GM19468 (cell line): Measurements from ENCODE around the gene ZNF74.
"Not testable (repeated sequence)": the region's sequence is repeated elsewhere in the genome, so short reads cannot be mapped to it uniquely, and the experiment has no call there.

ENCODE experiments used
- ATAC-seq: cut with Tn5 transposase; IDR thresholded peaks from one replicate; pipeline ENCODE4 v1.9.1; 2021; ENCODE audit warnings: mild to moderate bottlenecking, moderate library complexity, moderate number of reproducible peaks; ENCODE audit not compliant: unreplicated experiment; ENCODE audit errors: extremely low read depth

Gene ZNF74

DNA sequence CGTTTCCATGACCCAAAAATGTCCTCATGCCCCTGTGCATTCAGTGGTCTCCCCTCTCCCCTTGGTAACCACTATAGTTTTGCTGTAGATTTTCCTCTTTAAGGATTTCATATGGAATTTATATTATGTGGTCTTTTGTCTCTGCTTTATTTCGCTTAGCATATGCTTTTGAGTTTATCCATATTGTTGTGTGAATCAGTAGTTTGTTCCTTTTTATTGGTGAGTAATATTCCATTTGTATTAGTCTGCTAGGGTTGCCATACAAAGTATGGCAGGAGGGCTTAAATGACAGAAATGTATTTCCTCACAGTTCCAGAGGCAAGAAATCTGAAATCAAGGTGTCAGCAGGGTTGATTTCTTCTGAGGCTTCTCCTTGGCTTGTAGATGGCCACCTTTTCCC lies 3.5 kb downstream of the ZNF74 start:
- no peak for ATAC-seq

DNA sequence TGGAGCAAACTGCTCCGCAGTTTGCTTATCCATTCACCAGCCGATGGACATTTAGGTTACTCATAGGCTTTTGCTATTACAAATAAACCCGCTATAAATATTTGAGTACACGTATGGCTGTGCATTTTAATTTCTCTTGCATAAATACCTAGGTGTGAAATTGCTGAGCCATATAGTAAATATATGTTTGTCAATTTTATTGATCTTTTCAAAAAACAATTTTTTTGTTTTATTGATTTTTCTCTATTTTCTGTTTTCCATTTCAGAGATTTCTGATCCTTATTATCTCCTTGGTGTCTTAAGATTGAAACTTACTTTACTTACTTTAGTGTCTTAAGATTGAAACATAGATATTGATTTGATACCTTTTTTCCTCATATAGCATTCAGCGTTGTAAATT lies 4.5 kb downstream of the ZNF74 start:
- ATAC-seq = no peak

DNA sequence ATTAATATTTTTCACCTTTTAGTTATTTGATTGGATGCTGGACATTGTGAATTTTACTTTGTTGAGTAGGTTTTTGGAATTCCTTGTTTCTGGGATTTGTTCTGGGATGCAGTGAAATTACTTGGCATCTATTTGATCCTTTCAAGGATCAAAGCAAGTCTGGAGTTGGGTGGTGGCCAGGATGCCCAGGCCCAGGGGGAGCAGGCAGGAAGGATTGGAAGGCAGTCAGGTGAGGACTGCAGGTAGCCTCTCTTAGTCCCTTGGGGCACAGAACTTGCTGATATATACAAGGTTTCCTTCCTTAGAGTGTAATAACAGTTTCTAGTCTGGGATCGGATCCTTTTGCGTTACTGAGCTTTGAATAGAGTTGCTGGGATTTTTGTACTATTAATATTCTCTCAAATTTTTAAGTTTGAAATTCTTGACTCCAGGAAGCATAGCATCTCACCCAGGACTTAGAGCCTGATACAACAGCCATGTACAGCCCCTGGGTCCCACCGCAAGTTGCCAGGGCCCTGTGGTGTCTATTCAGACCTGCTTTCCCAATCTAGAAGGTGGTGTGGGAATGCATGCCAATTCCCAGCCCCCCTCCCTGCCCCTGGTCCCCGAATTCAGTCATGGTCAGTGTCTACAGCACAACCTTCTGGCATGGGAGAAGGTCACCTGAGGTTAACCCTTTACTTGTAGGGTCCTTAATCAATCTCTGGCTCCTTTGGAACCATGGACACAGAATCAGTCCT lies 6.1 kb downstream of the ZNF74 start:
- ATAC-seq = no peak

DNA sequence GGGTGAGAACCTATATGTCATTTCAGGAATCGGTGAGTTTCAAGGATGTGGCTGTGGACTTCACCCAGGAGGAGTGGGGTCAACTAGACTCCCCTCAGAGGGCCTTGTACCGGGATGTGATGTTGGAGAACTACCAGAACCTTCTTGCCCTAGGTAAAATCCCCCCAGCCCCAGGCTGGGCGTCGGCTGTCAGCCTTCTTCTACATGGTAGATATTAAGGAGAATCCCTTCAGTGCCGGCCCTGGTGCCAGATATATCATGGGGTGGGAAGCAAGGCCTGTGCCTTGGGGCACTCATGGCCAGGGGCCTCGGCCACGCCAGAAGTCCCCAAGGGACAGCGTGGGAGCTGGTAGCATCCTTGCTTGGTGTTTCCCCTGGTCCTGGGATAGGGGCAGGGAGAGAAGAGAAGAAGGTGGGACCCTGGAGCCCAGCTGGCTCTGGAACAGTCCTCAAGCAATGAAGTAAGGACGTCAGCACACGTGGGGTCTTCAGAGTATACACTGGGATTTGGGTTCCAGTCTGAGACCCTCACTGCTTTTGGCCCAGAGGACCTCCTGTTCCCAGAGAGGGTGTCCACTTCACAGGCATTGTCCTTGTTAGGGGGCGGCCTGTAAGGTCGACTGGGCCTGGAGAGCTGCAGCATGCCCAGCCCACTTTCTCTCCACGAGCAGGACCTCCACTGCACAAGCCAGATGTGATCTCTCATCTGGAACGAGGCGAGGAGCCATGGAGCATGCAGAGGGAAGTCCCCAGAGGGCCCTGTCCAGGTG lies 6.8 kb downstream of the ZNF74 start:
- ATAC-seq = no peak

DNA sequence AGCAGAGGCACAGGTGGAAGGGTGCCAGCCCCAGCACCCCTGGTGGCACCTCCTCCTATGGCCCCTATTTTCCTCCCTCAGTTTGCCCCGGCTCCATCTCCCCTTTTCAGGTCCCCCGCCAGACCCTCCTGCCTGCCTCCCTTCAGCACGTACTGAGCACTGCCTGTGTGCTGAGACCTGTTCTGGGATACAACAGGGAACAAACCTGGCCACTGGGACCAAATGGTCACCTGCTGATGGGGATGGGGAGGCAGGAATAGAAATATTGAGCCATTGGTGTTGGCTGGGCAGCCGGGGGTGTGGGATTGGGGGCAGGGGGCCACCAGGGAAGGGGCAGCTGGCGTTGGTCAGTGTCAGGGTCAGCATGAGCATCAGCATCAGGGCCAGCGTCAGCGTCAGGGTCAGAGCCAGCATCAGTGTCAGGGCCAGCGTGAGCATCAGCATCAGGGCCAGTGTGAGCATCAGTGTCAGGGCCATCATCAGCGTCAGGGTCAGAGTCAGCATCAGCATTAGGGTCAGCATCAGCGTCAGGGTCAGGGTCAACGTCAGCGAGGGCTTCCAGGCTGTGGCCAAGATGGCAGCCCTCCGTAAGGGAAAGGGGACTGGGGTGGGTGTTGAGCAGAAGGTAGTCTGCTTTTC lies 7.5 kb downstream of the ZNF74 start:
- no peak for ATAC-seq

DNA sequence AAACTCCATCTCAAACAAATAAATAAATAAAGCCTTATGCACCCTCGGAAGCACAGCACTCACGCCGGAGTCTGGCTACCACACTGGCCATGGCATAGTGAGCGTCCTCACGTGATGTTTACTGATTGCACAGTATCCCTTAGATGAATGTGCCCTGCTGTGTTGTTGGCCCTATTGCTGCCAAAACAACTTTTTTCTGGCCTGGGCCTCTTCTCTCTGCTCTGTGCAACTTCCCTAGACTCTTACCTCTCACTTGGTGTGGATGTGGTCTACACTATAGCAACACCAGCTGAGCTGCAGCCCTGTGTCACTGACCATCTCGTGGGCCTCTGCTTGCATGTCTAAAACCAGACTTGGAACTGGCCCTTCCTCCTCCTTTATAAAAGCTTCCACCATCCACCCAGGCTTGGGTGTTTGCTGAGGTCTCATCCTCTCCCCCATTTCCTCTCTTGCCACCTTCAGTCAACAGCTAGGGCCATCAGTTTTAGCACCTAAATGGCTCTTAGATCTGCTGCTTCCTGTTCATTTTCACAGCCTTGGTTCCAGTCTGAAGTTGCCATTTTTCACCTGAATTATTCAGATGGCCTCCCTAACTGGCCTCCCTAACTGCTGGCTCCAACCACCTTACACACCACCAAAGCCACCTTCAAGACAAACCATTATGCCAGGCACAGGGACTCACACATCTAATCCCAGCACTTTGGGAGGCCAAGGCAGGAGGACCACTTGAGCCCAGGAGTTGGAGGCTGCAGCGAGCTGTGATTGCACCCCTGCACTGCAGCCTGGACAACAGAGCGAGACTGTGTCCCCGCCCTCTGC lies 9.2 kb downstream of the ZNF74 start:
- ATAC-seq = no peak

DNA sequence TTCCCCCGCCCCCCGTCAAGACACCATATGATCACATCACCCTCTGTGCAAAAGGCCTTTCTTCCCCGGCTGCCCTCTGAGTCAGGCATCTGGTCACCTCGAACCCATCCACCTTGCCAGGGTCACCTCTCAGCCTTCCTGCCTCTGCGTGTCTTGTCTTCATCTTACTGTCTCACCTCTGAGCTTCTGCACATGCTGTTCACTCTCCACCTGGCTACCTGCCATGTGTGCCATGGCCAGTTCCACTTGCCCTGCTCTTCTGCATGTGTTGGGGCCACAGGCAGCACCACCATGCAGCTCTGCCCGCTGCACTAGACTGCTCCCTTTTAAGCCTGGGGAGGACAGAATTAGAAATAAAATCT lies 9.8 kb downstream of the ZNF74 start:
- ATAC-seq = no peak

DNA sequence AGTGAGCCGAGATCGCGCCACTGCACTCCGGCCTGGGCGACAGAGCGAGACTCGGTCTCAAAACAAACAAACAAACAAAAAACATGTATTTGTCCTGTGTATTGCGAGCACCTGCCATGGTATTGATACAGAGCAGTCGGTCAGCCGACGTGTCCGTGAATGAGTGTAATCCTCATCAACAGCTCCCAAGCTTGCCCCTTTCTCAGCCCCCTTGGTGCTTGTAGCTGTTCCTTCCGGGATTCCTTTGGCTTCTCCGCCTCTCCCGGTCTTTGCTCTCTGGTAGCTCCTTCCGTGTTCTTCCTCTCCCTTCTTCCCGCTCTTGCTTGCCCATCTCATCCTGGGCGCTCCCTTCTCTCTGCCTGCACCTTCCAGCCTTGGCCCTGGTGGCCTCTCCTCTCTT lies 10.9 kb downstream of the ZNF74 start:
- no peak for ATAC-seq

DNA sequence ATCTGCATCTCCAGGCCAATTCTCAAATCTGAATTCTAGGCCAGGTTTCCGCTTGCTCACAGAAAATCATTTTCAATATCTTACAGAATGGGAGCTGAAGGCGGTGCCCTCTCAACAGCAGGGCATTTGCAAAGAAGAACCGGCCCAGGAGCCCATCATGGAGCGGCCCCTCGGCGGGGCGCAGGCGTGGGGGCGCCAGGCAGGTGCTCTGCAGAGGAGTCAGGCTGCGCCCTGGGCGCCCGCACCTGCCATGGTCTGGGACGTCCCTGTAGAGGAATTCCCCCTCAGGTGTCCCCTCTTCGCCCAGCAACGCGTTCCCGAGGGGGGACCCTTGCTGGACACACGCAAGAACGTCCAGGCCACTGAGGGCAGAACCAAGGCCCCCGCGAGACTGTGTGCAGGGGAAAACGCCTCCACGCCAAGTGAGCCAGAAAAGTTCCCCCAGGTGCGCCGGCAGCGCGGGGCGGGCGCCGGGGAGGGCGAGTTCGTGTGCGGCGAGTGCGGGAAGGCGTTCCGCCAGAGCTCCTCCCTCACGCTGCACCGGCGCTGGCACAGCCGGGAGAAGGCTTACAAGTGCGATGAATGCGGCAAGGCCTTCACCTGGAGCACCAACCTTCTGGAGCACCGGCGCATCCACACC lies 11.5 kb downstream of the ZNF74 start:
- ATAC-seq = no peak

DNA sequence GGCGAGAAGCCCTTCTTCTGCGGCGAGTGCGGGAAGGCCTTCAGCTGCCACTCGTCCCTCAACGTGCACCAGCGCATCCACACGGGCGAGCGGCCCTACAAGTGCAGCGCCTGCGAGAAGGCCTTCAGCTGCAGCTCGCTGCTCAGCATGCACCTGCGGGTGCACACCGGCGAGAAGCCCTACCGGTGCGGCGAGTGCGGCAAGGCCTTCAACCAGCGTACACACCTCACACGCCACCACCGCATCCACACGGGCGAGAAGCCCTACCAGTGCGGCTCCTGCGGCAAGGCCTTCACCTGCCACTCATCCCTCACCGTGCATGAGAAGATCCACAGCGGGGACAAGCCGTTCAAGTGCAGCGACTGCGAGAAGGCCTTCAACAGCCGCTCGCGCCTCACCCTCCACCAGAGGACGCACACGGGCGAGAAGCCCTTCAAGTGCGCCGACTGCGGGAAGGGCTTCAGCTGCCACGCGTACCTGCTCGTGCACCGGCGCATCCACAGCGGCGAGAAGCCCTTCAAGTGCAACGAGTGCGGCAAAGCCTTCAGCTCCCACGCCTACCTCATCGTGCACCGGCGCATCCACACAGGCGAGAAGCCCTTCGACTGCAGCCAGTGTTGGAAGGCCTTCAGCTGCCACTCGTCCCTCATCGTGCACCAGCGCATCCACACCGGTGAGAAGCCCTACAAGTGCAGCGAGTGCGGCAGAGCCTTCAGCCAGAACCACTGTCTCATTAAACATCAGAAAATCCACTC lies 12.2 kb downstream of the ZNF74 start:
- no peak for ATAC-seq

DNA sequence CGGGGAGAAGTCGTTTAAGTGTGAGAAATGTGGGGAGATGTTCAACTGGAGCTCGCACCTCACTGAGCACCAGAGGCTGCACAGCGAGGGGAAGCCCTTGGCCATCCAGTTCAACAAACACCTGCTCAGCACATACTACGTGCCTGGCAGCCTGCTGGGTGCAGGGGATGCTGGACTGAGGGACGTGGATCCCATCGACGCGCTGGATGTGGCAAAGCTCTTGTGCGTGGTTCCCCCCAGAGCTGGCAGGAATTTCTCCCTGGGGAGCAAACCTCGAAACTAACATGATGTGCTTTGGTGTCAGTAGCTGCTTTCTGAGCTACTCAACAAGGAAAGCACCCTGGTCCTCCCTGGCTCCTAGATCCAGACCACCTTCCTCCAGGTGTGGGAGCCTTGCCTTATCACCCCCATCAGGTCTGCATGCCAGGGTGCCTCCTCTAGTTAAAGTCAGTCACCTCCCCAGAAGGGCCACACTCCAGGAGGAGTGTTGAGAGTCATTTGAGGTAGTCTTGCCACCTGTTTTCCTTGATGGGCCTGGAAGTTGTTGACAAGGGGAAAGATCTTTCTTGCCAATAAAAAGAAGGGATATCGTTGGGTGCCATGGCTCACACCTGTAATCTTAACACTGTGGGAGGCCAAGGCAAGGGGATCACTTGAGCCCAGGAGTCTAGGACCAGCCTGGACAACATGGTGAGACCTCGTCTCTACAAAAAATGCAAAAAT lies 12.9 kb downstream of the ZNF74 start:
- no peak for ATAC-seq

DNA sequence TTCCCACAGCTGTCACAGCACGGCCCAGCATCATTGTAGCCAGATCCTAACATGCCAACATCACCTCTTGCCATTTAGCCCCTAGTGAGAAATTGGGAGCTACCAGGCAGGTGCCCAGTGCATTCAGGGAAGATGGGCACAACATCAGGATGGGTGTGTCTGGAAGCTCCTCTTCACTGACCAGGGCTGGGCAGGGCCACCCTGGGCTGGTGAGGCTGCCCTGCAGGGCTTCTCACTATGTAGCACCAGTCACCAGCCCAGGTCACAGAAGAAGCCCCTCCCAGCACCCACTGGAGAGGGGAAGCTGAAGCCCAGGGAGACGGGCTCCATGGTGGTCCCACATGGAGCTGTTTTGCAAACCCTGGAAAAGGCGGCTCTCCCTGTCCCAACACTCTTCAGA lies 13.9 kb downstream of the ZNF74 start:
- no peak for ATAC-seq

DNA sequence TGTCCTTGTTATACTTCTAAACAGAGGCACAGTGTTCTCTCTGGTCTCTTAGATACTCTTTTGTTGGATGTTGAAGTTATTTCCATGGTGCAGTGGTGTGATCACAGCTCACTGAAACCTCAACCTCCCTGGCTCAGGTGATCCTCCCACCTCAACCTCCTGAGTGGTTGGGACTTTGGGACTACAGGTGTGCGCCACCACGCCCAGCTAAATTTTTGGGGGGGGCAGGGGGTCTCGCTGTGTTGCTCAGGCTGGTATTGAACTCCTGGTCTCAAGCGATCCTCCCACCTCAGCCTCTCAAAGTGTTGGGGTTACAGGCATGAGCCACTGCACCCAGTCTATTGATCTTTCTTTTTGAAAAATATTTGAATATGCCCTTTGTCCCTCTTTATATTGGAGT lies 14.9 kb downstream of the ZNF74 start:
- ATAC-seq = no peak

DNA sequence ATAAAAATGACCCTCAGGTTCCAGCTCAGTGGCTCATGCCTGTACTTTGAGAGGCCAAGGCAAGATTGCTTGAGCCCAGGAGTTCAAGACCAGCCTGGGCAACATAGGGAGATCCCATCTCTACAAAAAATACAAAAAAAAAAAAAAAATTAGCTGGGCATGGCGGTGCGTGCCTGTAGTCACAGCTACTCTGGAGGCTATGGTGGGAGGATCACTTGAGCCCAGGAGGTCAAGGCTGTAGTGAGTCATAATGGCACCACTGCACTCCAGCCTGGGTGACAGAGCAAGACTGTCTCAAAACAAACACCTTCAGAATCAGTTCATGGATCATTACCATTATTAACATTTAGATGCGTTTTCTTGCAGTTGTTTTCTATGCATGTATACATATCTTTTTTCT lies 15.4 kb downstream of the ZNF74 start:
- ATAC-seq = not testable (repeated sequence)

DNA sequence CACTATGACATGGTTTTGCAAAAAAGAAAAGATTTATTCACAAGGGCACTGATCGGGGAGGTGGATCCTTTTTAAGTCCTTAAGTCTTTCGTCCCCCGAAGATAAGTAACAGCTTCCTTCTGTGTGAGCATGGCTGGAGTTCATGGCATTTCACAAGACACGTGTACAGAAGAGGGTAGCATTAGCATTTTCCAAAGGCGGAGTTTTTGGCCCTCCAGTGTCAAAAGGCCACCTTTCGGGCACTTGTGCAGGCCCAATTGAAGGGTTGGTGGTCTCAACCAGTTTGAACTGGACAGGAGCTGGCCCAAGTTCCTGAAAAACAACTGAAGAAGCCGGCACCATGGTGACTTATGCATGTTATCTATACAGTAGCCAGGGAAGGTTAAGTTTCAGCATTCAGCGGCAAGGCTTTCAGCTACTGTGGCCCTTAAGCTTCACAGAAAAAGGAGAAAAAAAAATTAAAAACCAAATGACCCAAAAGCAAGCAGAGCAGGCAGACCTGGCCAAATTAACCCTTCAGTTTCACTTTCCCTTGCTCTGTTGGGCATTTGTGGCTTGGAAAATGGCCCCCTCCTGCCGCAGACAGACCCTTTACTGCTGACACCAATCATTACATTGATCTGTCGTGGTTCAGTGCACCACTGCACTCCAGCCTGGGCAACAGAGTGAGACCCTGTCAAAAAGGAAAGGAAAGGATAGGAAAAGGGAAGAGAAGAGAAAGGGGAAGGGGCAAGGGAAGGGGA lies 18.7 kb downstream of the ZNF74 start:
- ATAC-seq = no peak

DNA sequence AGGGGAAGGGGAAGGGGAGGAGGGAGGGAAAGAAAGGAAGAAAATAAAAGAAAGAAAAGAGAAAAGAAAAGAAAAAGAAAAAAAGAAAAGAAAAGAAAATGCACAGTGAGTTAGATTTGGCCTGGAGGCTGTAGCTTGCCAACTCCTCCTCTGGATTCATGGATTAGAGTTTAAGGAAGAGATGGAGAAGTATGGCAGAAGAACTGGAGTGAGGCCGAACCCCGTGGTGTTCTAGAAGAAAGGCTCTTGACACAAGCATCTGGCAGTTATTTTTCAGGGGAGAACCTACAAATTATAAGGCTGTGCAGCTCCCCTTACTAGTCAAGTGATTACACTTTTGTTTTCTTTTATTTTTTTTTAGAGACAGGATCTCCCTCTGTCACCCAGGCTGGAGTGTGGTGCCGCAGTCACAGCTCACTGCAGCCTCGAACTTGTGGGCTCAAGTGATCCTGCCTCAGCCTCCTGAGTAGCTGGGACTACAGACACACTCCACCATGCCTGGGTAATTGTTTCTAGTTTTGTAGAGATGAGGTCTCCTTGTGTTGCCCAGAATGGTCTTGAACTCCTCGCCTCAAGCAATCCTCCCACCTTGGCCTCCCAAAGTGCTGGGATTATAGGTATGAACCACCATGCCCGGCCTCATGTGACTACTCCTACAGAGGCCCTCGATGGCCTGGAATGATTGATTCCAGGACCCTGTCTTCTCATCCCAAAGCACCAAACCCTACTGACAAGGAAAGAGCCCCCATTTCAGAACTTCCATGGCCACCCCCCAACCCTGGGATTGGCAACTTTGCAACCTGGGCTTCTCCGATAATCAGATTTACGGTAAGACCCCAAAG lies 19.5 kb downstream of the ZNF74 start:
- ATAC-seq = no peak

DNA sequence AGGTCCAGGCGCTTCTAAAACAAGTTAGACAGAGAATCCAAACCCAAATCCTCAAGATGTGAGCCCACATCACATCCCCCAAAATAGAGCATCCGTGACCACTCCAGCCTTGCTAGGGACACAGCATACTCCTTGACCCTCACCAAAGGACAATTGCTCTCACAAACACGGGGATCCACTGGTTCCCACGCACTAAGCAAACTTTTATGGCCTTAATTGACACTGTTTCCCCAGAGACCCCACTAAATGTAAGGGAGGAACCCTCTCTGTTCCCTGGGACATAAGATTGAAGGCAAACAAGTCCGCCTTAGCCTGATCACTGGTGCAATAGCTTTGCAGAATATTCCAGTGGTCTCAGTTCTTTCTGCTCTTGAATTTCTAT lies 20.1 kb downstream of the ZNF74 start:
- no peak for ATAC-seq
